Prostate gland (tissue), 2 donors: ENCODE results near the gene CFAP54.

Experiments used
- CTCF ChIP-seq, 4 experiments: fragments of 200-600 bp in 2 of 4; fragments of 450-650 bp in 2 of 4; sonication (generic) in 2 of 4; IDR thresholded peaks; 1 replicate in 3 of 4; 2 replicates in 1 of 4; pipeline ENCODE4 v1.5.1; 2016 to 2019; ENCODE audit warnings: antibody characterized with exemption in 4 of 4, mild to moderate bottlenecking in 2 of 4, moderate library complexity in 2 of 4
- POLR2A ChIP-seq: fragments of 450-650 bp; IDR thresholded peaks from one replicate; pipeline ENCODE4 v1.6.1; 2016; ENCODE audit warnings: antibody characterized with exemption, mild to moderate bottlenecking
- POLR2AphosphoS5 ChIP-seq: sonication (generic); formaldehyde crosslinking; IDR thresholded peaks from one replicate; pipeline ENCODE4 v1.6.1; 2017; ENCODE audit warnings: antibody characterized with exemption

- TF ChIP-seq CTCF (IDR thresholded peaks at IDR 0.05) = no peak
- TF ChIP-seq POLR2A = no peak
- no peak for TF ChIP-seq POLR2AphosphoS5
Observed at GRCh38 chr12:96701856-96702255, 212.5 kb downstream of the CFAP54 start.
